HepG2 (cell line): ENCODE data around the gene SLC25A18. TPM values are rescaled to one million over a fixed set of nuclear protein-coding genes. Genes with fewer than 3 reads are reported as not detected.

Source experiments
- EHMT2 ChIP-seq: fragments of 200-600 bp; sonication (generic); IDR thresholded peaks from 2 replicates; pipeline ENCODE4 v1.7.0; 2017; ENCODE audit warnings: antibody characterized with exemption, low read depth, low read length, borderline replicate concordance
- GATAD2A ChIP-seq: IDR thresholded peaks from 2 replicates; pipeline ENCODE4 v1.6.1; 2016
- HMG20A ChIP-seq: IDR thresholded peaks from 2 replicates; pipeline ENCODE4 v1.6.1; 2016; ENCODE audit warnings: borderline replicate concordance
- MYC ChIP-seq: sonication (generic); formaldehyde crosslinking; IDR thresholded peaks from 2 replicates; pipeline ENCODE4 v1.9.0; 2021; ENCODE audit warnings: missing genetic modification reagents, borderline replicate concordance
- MYNN ChIP-seq: sonication (generic); formaldehyde crosslinking; IDR thresholded peaks from 2 replicates; pipeline ENCODE4 v1.4.0; 2020; ENCODE audit warnings: mild to moderate bottlenecking, low read depth, missing genetic modification reagents
- RXRB ChIP-seq: IDR thresholded peaks from 2 replicates; pipeline ENCODE4 v1.6.1; 2016; ENCODE audit warnings: borderline replicate concordance, missing genetic modification reagents, missing compliant biosample characterization
- TARDBP ChIP-seq: sonication (generic); formaldehyde crosslinking; IDR thresholded peaks from 2 replicates; pipeline ENCODE4 v1.8.0; 2022; ENCODE audit warnings: mild to moderate bottlenecking, missing genetic modification reagents
- TBL1XR1 ChIP-seq: fragments of 150-350 bp; IDR thresholded peaks from 2 replicates; pipeline ENCODE4 v1.6.1; 2014; ENCODE audit warnings: borderline replicate concordance, low read length; ENCODE audit not compliant: partially characterized antibody
- TBX2 ChIP-seq: sonication (generic); formaldehyde crosslinking; IDR thresholded peaks from 2 replicates; pipeline ENCODE4 v1.5.0; 2020; ENCODE audit warnings: missing genetic modification reagents, mild to moderate bottlenecking, borderline replicate concordance
- TP53 ChIP-seq: sonication (generic); formaldehyde crosslinking; conservative IDR thresholded peaks from 2 replicates; pipeline ENCODE4 v1.4.0; 2020; ENCODE audit warnings: missing genetic modification reagents
- ZNF441 ChIP-seq: sonication (generic); formaldehyde crosslinking; IDR thresholded peaks from 2 replicates; pipeline ENCODE4 v1.7.0; 2021; ENCODE audit warnings: missing genetic modification reagents, borderline replicate concordance
- ZNF775 ChIP-seq: sonication (generic); formaldehyde crosslinking; IDR thresholded peaks from 2 replicates; pipeline ENCODE4 v1.4.0; 2020; ENCODE audit warnings: missing genetic modification reagents, mild to moderate bottlenecking, moderate library complexity, borderline replicate concordance
- ZNF788 ChIP-seq: sonication (generic); formaldehyde crosslinking; IDR thresholded peaks from 2 replicates; pipeline ENCODE4 v1.5.0; 2020; ENCODE audit warnings: mild to moderate bottlenecking, missing genetic modification reagents, borderline replicate concordance
- ZNF792 ChIP-seq: IDR thresholded peaks from 2 replicates; pipeline ENCODE4 v1.6.1; 2016
- polyA plus RNA-seq, 8 experiments: library from polyadenylated mRNA; depleted of rRNA in 3 of 8; stranded (reverse) in 7 of 8; unstranded in 1 of 8; fragments of >200 nt; fragmentation: Illumina TruSeq in 4 of 8; extraction: Trizol in 4 of 8; gene quantifications; 2 replicates each; pipeline versions ENCODE4 v1.2.1 to v1.2.3, GENCODE V29; 2011 to 2016; ENCODE audit warnings: low read depth in 4 of 8, missing spikeins in 1 of 8, mixed read lengths in 1 of 8; ENCODE audit not compliant: insufficient read depth in 1 of 8
- total RNA-seq, 5 experiments: library from RNA; depleted of rRNA; stranded (reverse); fragments of >200 nt; fragmentation: Illumina TruSeq; extraction: Trizol; gene quantifications; 2 replicates each; pipeline ENCODE4 v1.2.3, GENCODE V29; 2016; ENCODE audit warnings: low read depth in 1 of 5
- TF ChIP-seq, protein P1 (sequence below): sonication (generic); formaldehyde crosslinking; IDR thresholded peaks from 2 replicates; pipeline ENCODE4 v1.4.0; 2020; ENCODE audit warnings: missing genetic modification reagents
- TF ChIP-seq, protein P2 (sequence below), 2 experiments: IDR thresholded peaks; 2 replicates each; pipeline ENCODE4 v1.6.1; 2011 to 2012; ENCODE audit warnings: low read length in 2 of 2, borderline replicate concordance in 1 of 2, low read depth in 1 of 2, mild to moderate bottlenecking in 1 of 2, moderate library complexity in 1 of 2
- TF ChIP-seq, protein P3 (sequence below): sonication (generic); formaldehyde crosslinking; IDR thresholded peaks from 2 replicates; pipeline ENCODE4 v1.8.1; 2023; ENCODE audit warnings: missing genetic modification reagents, mild to moderate bottlenecking, borderline replicate concordance
- TF ChIP-seq, protein P4 (sequence below): sonication (generic); formaldehyde crosslinking; conservative IDR thresholded peaks from 2 replicates; pipeline ENCODE4 v1.4.0; 2020; ENCODE audit warnings: missing genetic modification reagents

SLC25A18 gene
- total and polyA plus RNA-seq, 2 of the 13 experiments (the other 11 are each of a cell fraction or from before 2014, with no cell fraction given): 0.28 to 0.75 TPM

DNA sequence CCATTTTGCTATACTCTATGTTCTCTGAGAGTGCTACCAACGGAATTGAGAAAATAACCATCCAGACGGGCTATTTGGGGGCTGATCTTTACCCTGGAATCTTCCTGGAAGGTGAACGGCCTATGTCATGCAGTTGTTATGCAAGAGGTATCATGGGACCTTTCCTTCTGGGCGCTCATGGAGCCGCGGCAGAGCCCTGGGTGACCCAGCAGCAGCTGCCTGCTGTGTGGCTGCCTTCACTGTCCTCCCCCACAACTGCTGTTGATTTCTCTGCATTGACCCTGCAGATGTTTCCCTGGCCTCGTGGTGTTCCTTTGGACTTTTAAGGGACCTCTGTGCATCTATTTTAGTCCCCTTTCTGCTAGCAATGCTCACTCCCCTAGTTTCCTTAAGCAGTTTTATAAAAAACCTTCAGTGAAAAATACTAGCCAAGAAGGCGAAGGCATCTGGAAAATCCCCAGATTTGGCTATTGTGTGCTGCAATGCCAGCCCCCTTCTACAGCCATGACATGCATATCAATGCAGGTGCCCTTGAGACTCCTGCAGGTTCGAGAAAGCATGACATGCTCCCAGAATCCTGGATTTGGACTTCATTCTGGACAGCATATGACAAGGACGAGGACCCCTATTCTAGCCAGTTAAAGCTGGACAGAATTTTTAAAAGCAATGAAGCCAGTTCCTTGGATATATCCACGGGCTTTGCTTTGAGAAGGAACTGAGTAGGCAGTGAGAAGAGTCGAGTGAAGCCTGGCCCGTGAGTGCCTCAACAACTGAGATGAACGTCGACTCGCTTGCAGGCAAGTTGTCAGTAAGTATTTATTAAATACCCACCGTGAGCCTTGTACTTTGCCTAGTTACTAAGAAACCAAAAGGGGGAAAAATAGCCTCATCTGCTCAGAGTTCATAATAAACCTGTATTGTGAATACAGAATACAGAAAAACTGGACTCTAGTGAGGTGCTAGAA, at the start of gene SLC25A18 (continued):
- TF ChIP-seq RXRB (CRISPR knock-in tag) (peak; percentile 90), TARDBP (CRISPR knock-in tag) (0 out of 2 replicates have a peak, but pooled peaks have one; percentile 12), ZNF775 (CRISPR knock-in tag) (no peak), MYC (CRISPR knock-in tag) (peak; percentile 22; the same call in 1 of the 2 replicates), TBX2 (CRISPR knock-in tag) (peak; percentile 21; the same call in 1 of the 2 replicates), EHMT2 (0 out of 2 replicates have a peak, but pooled peaks have one; percentile 59), TBL1XR1 (peak; percentile 41), ZNF441 (no peak), ZNF788 (CRISPR knock-in tag) (peak; percentile 53; the same call in 1 of the 2 replicates), TP53 (CRISPR knock-in tag) (no peak), HMG20A (peak; percentile 23; the same call in 1 of the 2 replicates), ZNF792 (CRISPR knock-in tag) (peak; percentile 58; the same call in 1 of the 2 replicates), MYNN (CRISPR knock-in tag) (no peak), GATAD2A (peak; percentile 45; the same call in 1 of the 2 replicates)
- TF ChIP-seq, protein P1, sequence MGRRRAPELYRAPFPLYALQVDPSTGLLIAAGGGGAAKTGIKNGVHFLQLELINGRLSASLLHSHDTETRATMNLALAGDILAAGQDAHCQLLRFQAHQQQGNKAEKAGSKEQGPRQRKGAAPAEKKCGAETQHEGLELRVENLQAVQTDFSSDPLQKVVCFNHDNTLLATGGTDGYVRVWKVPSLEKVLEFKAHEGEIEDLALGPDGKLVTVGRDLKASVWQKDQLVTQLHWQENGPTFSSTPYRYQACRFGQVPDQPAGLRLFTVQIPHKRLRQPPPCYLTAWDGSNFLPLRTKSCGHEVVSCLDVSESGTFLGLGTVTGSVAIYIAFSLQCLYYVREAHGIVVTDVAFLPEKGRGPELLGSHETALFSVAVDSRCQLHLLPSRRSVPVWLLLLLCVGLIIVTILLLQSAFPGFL (CRISPR knock-in tag): no peak
- TF ChIP-seq, protein P2, sequence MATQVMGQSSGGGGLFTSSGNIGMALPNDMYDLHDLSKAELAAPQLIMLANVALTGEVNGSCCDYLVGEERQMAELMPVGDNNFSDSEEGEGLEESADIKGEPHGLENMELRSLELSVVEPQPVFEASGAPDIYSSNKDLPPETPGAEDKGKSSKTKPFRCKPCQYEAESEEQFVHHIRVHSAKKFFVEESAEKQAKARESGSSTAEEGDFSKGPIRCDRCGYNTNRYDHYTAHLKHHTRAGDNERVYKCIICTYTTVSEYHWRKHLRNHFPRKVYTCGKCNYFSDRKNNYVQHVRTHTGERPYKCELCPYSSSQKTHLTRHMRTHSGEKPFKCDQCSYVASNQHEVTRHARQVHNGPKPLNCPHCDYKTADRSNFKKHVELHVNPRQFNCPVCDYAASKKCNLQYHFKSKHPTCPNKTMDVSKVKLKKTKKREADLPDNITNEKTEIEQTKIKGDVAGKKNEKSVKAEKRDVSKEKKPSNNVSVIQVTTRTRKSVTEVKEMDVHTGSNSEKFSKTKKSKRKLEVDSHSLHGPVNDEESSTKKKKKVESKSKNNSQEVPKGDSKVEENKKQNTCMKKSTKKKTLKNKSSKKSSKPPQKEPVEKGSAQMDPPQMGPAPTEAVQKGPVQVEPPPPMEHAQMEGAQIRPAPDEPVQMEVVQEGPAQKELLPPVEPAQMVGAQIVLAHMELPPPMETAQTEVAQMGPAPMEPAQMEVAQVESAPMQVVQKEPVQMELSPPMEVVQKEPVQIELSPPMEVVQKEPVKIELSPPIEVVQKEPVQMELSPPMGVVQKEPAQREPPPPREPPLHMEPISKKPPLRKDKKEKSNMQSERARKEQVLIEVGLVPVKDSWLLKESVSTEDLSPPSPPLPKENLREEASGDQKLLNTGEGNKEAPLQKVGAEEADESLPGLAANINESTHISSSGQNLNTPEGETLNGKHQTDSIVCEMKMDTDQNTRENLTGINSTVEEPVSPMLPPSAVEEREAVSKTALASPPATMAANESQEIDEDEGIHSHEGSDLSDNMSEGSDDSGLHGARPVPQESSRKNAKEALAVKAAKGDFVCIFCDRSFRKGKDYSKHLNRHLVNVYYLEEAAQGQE (IDR thresholded peaks at IDR 0.05; ENCODE audit: borderline replicate concordance in 1 of 2, low read depth in 1 of 2, low read length in 2 of 2): no peak
- TF ChIP-seq, protein P3, sequence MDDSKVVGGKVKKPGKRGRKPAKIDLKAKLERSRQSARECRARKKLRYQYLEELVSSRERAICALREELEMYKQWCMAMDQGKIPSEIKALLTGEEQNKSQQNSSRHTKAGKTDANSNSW: no peak
- TF ChIP-seq, protein P4, sequence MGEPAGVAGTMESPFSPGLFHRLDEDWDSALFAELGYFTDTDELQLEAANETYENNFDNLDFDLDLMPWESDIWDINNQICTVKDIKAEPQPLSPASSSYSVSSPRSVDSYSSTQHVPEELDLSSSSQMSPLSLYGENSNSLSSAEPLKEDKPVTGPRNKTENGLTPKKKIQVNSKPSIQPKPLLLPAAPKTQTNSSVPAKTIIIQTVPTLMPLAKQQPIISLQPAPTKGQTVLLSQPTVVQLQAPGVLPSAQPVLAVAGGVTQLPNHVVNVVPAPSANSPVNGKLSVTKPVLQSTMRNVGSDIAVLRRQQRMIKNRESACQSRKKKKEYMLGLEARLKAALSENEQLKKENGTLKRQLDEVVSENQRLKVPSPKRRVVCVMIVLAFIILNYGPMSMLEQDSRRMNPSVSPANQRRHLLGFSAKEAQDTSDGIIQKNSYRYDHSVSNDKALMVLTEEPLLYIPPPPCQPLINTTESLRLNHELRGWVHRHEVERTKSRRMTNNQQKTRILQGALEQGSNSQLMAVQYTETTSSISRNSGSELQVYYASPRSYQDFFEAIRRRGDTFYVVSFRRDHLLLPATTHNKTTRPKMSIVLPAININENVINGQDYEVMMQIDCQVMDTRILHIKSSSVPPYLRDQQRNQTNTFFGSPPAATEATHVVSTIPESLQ (CRISPR knock-in tag): no peak
